Ascending aorta (tissue), 2 donors: ENCODE data around the gene FOXC1. TPM values are rescaled to one million over a fixed set of nuclear protein-coding genes. Genes with fewer than 3 reads are reported as not detected.
A peak's percentile ranks its signal among the peaks of the same experiment; 100 is the strongest.

Experiments
- DNase-seq, 2 donors: peaks; one replicate each; pipeline ENCODE4 v3.0.0-alpha.2; 2019; ENCODE audit warnings: low spot score in 2 of 2
- H3K27ac ChIP-seq, 2 donors: fragments of 200-600 bp; sonication (generic); one replicate each; pipeline ENCODE4 v1.5.1; 2016 to 2017; ENCODE audit warnings: mild to moderate bottlenecking in 1 of 2
- H3K27me3 ChIP-seq: fragments of 200-600 bp; sonication (generic); one replicate; pipeline ENCODE4 v1.5.1; 2017
- H3K36me3 ChIP-seq, 2 donors: fragments of 200-600 bp; sonication (generic); one replicate each; pipeline ENCODE4 v1.5.1; 2016
- H3K4me1 ChIP-seq, 2 donors: fragments of 200-600 bp; sonication (generic); one replicate each; pipeline ENCODE4 v1.5.1; 2016 to 2017; ENCODE audit warnings: mild to moderate bottlenecking in 1 of 2
- H3K4me3 ChIP-seq, 2 donors: fragments of 200-600 bp; sonication (generic); one replicate each; pipeline ENCODE4 v1.5.1; 2016 to 2017; ENCODE audit warnings: mild to moderate bottlenecking in 1 of 2
- H3K9me3 ChIP-seq, 2 donors: fragments of 200-600 bp; sonication (generic); one replicate each; pipeline ENCODE4 v1.5.1; 2016
- CTCF ChIP-seq, 3 experiments: fragments of 200-600 bp in 2 of 3; fragments of 450-650 bp in 1 of 3; sonication (generic) in 2 of 3; IDR thresholded peaks; one replicate each; pipeline ENCODE4 v1.5.1; 2016 to 2019; ENCODE audit warnings: antibody characterized with exemption in 3 of 3, mild to moderate bottlenecking in 1 of 3, moderate library complexity in 1 of 3
- intact Hi-C: fragments of 100-400 bp; cut with DNase I; formaldehyde crosslinking; loops from one replicate; pipeline ENCODE4 v1.15.1; 2023
- total RNA-seq: library from RNA; depleted of rRNA; stranded (reverse); fragments of >200 nt; gene quantifications from one replicate; pipeline ENCODE4 v1.1.0, GENCODE V29; 2016

FOXC1 gene
- total RNA-seq, 1 donor from 2014 or later = 125 TPM

GRCh38 chr6:1620504-1621069, 10.9 kb downstream of the FOXC1 start:
- intact Hi-C loops = loop anchor here (5.0 kb wide), 3 partner anchors 167 to 1012 kb away; no protein-coding TSS in a partner anchor
- no peak for DNase-seq
- TF ChIP-seq CTCF (IDR thresholded peaks at IDR 0.05) = no peak
- Histone ChIP-seq H3K4me1 (peaks cover 6 to 22% of the 10 kb centered on the region in 2 donors), H3K9me3 (no peaks in the 10 kb centered on the region), H3K27me3 (no peaks in the 10 kb centered on the region), H3K4me3 (peak overlapping the region; percentile 91 to 94), H3K36me3 (peaks cover 0 to 4% of the 10 kb centered on the region in 2 donors), H3K27ac (peak overlapping the region; percentile 96 to 100)

GRCh38 chr6:1621070-1621701, 11.5 kb downstream of the FOXC1 start:
- peaks cover 6 to 22% of the 10 kb centered on the region in 2 donors for H3K4me1 ChIP-seq
- intact Hi-C loops = loop anchor here (5.0 kb wide), 3 partner anchors 166 to 1011 kb away; no protein-coding TSS in a partner anchor
- peak overlapping the region; percentile 91 to 94 for H3K4me3 ChIP-seq
- DNase-seq = no peak
- no peaks in the 10 kb centered on the region for H3K9me3 ChIP-seq
- no peaks in the 10 kb centered on the region for H3K27me3 ChIP-seq
- peak overlapping the region; percentile 96 to 100 for H3K27ac ChIP-seq
- peaks cover 0 to 1% of the 10 kb centered on the region in 2 donors for H3K36me3 ChIP-seq
- TF ChIP-seq CTCF (IDR thresholded peaks at IDR 0.05) = no peak

GRCh38 chr6:1622220-1622850, 12.6 kb downstream of the FOXC1 start:
- H3K4me3 ChIP-seq = peak overlapping the region; percentile 13 to 94
- peak overlapping the region; percentile 96 to 100 for H3K27ac ChIP-seq
- no peaks in the 10 kb centered on the region for H3K27me3 ChIP-seq
- H3K9me3 ChIP-seq = no peaks in the 10 kb centered on the region
- intact Hi-C loops = loop anchor here (5.0 kb wide), 3 partner anchors 165 to 1010 kb away; no protein-coding TSS in a partner anchor
- no peaks in the 10 kb centered on the region for H3K36me3 ChIP-seq
- TF ChIP-seq CTCF (IDR thresholded peaks at IDR 0.05) = no peak
- H3K4me1 ChIP-seq = peaks cover 6 to 24% of the 10 kb centered on the region in 2 donors
- DNase-seq = no peak

GRCh38 chr6:1622851-1623768, 13.4 kb downstream of the FOXC1 start:
- H3K4me3 ChIP-seq = peak overlapping the region; percentile 72 to 94
- no peaks in the 10 kb centered on the region for H3K9me3 ChIP-seq
- peak overlapping the region; percentile 96 to 100 for H3K27ac ChIP-seq
- no peak for DNase-seq
- H3K36me3 ChIP-seq = no peaks in the 10 kb centered on the region
- intact Hi-C loops = loop anchor here (5.0 kb wide), 3 partner anchors 164 to 1009 kb away; no protein-coding TSS in a partner anchor
- peak in 1 of 3 experiments; percentile 14 for TF ChIP-seq CTCF (IDR thresholded peaks at IDR 0.05)
- H3K27me3 ChIP-seq = no peaks in the 10 kb centered on the region
- peaks cover 6 to 26% of the 10 kb centered on the region in 2 donors for H3K4me1 ChIP-seq

- H3K9me3 ChIP-seq = no peaks in the 10 kb centered on the region
- intact Hi-C loops = loop anchor here (2.0 to 5.0 kb wide), 6 partner anchors 63 to 1009 kb away; no protein-coding TSS in a partner anchor
- TF ChIP-seq CTCF (IDR thresholded peaks at IDR 0.05) = no peak
- H3K4me3 ChIP-seq = peak overlapping the region; percentile 72 to 94
- no peak for DNase-seq
- peak overlapping the region; percentile 96 to 100 for H3K27ac ChIP-seq
- H3K4me1 ChIP-seq = peaks cover 6 to 26% of the 10 kb centered on the region in 2 donors
- H3K36me3 ChIP-seq = no peaks in the 10 kb centered on the region
- no peaks in the 10 kb centered on the region for H3K27me3 ChIP-seq
These were observed 14.0 kb downstream of the FOXC1 start for GRCh38 chr6:1623769-1624057.
